Cerebellar cortex (tissue), 1 donor: ENCODE measurements around the gene MLPH.

ENCODE experiments used
- DNase-seq: peaks from one replicate; pipeline ENCODE4 v3.0.0-alpha.2; 2015; ENCODE audit warnings: low spot score

Gene MLPH

DNA sequence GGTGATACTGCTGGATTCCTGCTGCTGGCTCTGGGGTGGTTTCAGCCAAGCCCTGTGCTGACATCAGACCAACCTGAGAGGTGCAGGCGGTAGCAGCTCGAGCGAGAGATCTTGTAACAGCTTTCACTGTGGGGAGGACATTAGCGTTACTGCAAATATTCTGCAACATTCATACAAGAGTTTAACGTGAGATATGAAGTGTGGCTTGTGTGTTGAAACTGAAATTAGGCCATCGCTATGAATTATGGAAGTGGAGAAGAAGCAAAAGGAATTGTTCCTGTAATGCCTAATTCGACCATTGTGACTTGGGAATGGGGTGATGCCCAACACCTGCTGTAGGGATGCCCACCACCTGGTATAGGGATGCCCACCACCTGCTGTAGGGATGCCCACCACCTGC is 6.5 kb upstream of the MLPH start:
- no peak for DNase-seq

DNA sequence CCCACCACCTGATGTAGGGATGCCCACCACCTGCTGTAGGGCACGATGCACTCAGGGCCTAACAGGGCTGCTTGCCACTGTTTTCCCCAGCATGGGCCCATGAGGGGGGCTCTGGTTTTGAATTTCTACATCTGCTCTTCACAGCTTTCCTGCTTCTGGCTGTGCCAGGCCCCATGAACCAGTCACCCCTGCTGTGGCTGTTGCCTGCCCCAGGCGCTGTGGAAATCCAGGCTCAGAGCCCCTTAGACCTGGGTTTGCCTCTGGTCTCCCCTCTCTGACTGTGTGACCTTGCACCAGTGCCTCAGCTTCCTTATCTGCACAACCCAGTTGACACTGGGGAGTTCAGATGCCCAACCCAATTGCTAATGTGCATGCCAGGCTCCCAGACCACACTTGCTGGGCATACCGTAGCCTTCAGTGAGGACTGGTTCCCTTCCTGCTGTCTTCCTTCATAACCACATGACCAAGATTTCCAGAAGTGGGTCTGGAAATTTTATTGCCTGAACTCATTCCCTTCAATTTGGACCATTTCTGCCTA is 6.0 kb upstream of the MLPH start:
- no peak for DNase-seq

DNA sequence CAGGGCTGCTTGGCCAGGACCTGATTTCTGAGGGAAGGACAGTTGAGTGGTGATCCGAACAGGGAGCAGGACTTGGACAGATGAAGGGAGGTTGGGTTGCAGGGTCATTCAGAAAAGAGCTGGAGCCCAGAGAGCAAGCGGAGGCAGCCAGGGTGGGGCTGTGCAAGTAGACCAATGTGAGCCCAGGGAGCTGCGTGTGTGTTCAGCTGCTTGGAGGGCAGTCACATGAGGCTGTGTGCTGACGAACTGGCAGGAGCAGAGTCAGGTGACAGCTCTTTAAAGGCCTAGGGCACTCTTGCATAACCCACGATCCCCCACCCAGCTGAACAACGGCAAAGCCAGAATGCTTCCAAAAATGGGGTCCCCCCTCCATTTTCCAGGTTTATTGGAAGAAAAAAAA is 4.6 kb upstream of the MLPH start:
- DNase-seq = no peak

DNA sequence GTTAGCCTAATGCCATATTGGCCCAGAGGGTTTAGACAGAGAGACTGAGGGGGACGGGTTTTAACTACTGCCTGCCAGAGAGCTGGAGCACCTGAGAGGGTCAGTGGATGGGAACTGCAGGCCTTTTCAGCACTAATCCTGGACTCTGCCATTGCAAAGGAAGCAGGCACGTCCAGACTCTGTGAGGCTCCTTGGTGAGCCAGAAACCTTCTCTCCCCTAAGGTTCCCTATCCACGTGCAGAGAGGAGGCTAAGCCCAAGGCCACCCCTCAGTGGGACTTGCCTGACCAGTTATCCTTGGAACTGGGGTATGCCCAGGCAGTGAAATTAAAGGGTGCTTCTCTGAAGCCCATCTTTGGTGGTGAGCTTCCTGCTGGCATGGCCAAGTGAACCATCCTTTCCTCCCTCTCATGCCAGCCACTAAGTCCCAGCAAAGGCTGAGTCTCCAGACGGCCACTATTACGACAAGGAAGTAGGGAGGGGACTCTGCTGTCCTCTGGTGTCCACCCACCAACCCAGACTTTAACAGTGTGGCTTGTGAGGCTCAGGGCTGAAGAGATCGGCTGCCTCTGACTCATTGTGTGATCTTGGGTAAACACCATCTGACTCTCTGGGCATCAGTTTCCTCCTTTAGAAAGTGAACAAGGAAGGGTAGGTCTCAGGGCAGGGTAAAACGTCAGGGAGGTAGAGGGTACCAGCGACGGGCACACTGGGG is 3.9 kb upstream of the MLPH start:
- no peak for DNase-seq

DNA sequence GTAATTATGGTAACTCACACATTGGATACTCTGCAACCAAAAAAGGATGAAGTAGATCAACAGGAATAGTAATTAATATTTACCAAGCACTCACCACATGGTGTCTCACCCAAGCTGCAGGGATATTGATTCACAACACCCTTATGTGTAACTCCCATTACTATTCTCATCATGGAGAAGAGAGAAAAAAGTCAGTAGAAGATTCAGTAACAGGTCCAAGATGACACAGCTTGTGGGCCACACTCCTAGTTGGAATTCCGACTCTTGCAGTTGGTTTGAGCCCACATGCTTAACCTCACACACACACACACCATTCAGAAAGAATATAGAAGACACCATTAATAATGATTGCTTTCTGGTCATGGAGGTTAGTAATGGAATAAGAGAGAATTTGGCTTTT is 1.7 kb upstream of the MLPH start:
- no peak for DNase-seq

DNA sequence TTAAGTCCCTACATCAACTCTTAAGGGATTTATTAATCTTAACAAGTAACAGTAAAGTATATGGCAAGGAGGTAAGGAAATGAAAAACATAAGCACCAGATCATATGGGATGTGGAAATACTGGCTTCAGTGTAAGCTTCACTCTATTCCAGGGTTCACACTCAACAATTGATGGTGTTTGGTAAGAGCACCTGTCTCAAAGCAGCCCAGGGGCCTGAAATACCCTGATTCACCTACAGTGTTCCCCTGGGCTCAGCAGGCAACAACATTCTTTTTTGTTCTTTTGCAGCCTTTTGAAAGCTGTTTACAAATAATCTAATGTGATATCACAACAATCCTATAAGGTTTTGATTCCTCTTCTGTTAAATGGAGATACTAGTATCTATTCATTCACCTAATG is 1.2 kb upstream of the MLPH start:
- no peak for DNase-seq

DNA sequence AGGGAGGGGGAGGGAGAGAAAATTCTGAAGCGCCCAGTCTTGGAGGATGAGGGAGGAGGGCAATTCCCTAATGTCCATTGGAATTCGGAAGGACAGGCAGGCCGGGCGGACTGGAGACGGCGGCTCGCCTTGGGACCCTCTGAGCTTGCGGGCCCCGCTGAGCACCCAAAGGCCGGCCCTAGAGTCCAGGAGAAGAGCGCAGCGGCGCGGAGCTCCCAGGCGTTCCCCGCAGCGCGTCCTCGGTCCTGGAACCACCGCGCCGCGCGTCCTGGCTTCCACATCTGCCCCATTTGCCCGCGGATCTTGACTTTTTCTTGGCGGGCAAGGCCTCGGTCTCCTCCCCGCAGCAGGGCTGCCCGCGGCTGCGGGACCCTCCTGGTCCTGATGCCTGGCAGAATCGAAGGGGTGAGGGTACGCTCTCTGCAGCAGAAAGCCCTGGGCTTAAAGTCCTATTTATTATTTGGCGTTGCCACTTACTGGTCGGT is 675 bp upstream of the MLPH start:
- DNase-seq = no peak

DNA sequence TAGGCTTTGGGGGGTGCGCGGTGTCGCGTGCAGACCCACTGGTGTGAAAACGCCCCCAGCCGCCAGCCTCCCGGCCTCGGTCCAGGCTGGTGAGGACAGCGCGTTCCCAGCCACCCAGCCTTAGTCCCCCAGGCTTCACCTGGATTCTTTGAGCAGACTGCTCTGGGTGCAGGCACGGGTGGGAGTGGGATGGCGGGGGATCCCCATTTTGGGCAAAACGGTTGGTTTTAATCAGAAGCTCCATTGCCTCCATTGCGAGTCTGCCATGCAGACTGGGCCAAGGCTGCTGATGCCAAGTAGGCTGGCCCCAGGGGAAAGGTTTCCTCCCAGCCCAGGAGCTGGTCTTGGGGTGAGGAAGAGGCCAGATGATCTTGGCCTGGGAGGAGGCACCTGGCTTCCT is 445 bp downstream of the MLPH start:
- no peak for DNase-seq

DNA sequence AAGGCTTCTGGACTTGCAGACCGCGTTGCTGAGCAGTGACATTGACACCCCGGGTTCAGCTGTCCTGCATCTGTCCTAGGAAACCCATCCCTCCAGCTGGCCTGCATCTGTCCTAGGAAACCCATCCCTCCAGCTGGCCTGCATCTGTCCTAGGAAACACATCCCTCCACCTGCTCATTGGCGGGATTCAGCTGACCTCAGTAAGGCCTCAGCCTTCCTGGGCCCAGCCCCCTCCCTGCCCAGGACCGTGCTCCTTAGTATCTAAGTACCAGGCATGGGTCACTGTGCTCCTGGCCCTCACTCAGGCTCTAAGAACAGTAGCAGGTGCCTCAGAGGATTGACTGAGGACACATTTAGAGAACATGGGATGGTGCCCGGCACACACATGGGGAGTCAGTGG is 1.2 kb downstream of the MLPH start:
- no peak for DNase-seq

DNA sequence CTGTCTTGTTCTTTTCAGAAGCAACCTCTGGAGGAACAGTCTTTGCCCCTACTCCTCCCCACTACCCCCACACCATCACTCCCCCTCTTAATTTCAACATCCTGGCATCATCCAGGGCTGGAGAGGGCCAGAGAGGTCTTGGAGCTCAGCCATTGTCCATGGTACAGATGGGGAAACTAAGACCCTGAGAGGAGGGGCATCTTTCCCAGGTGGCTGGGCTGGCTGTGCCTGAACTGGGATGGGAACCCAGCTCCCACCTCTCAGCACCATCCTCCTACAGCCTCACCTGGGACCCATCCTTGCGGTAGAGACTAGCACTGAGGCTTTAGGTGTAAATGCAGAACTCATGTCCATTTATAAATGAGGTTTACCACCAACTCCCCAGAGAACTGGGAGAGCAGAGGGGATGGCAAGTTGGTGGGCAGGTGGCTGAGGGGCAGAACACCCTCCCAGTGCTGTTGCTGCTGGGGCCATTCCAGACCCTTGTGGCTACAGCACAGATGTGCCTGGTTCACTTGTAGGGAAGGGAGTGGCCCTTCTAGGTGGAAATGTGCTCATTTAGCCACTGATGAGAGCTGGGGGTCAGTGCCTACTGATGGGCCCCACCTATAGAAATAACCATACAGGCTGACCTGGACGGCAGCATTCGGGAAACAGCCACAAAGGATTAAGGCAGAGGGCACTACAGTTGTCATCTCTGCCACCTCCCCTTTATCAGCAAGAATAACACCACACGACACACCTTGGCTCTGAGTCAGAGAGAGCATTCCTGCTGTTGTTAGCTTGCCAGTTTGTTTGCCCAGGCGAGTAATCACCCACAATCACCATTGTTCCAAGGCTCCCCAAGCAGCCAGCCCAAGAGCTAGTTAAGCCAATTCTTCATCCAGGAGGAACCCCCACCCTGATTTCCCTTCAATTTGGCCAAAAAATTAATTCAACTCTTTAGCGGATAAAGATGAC is 2.1 kb downstream of the MLPH start:
- no peak for DNase-seq

DNA sequence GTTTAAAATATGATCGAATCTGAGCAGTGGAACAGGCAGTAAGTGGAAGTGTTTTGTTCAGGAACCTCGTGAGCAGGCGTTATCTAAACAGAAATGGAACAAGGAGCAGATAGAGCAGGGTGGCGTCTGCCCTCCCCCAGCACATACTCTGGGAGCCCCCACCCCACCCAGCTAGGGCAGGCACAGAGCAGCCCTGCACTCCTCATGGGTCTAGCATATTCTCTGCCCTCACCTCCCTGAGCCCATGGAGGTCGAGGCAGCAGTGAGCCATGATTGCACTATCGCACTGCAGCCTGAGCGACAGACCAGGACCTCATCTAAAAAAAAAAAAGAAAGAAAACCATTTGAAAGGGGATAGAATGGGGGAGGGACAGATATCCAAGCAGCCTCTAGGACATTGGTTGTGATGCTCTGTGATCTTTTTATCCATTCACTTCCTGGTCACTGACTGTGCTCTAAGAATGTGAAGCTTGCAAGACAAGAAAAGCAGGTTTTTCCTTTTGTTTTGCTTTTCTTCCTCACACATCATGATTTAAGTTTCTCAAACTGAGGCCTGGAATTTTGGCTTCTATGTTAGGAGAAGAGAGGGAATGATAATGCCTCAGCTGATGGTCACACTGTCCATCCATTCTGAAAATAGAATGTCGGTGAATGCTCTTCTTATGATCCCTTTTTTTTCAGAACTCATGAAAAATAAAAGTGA is 3.1 kb downstream of the MLPH start:
- no peak for DNase-seq

DNA sequence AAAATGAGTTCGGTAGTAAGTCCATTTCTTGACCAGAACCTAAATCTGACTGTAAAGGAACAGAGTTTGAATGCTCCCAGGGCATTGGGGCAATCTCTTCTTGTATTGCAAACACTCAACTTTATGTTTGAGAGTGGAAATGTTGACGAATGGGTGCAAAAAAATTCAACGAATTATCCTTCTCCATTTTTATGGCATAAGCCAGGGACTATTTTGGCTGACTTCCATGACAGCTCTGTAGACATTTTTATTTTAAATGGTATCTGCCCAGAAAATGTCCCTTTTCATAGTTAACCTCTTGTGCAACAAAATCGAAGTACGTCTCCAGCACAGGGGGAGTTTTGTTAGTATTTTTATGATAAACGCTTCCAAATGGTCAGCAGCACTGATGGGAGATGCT is 3.7 kb downstream of the MLPH start:
- DNase-seq = no peak

DNA sequence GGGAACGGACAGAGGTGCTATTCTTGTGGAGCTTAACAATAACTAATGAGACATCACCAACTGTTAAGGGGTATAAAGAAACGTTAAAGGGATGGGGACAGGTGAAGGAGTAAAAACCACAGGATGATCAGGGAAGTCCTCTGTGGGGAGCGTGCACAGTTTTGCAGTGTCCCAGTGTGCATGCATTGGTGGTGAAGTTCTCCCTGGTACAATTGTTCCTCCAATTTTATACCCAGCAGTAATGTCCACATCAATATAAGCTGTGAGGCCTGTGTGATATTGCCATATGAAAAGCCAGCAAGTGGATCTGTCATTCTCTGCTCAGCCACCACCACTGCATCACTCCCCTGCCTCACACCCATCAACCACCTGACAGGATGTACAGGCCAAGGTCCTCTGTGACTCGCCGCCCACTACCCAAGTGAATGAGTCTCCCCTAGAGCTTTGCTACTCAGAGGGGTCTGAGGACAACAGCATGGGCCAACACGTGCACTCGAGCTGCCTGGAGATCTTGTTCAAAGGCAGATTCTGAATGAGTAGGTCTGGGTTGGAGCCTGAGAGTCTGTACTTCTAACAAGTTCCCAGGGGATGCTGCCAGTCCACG is 4.6 kb downstream of the MLPH start:
- DNase-seq = no peak

DNA sequence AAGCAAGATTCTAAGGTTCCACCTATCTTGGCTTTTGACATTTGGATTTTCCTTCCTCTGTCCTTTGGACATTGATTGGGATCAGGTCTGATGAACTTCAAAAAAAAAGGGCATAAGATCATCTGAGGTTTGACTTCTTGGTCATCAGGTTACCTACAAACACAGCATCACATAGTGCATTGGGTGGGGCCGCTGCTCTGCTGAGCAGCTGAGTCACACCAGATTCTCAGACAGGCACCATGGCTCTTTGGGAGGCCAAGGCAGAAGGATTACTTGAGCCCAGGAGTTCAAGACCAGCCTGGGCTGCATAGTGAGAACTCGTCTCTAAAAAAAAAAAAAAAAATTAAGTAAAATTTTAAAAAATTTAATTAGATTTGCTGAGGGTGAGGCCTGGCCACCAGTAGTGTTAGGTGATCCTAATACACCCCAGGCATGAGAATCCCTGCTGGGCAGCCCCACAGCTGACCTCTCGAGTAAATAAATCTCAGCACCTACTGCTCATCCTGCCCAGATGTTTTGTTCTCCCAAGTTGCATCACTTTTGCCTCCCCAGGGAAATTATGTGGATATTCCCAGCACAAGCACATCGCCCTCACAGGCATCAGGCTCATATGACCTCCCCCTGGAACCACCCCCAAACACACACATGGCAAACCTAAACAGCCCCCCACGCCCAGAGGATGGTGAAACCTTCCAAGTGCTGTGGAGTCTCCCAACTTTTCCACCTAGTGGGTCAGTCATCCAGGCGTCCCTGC is 5.3 kb downstream of the MLPH start:
- no peak for DNase-seq

DNA sequence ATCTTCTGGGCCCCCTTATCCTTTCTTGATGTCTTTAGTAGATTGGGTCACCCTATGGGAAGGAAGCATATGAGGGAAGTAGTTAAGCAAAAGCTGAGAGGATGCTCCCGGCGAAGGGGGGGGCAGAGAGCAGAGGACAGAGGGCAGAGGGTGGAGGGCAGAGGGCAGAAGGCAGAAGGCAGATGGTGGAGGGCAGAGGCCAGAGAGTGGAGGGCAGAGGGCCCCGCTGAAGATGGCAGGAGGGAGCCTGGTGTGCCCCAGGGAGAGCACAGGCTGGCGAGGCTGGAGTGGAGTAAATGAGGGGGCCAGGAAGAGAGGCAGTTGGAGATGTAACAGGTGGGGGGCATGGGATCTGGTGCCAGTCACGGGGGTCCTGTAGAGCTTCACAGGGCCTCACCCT is 7.0 kb downstream of the MLPH start:
- DNase-seq = no peak

DNA sequence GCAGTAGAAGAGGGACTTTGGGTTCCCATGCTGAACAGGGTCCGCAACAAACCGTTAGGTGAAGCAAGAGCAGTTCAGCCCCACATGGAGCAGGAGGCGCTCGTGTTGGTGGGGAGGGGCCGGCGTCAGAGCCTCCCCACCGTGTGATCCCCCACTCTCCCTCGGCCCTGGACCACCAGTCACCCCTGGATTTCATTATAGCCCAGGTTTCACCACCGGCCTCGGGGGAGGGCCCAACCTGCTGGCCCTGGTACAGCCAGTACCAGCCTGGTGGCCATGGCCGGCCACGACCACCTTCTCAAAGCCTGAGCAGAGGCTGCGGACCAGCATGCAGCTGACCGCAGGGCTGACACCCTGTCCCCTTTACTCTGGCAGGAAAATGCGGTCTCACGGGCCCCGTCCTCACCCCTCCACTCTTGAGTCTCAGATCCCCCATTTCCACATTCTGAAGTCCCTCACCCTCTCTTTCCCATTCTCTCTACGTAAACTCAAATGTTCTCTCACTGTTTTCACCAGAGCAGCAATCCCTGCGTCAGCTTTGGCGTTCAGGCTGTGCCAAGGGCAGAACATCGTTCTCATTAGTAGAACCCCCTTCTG is 8.6 kb downstream of the MLPH start:
- no peak for DNase-seq

DNA sequence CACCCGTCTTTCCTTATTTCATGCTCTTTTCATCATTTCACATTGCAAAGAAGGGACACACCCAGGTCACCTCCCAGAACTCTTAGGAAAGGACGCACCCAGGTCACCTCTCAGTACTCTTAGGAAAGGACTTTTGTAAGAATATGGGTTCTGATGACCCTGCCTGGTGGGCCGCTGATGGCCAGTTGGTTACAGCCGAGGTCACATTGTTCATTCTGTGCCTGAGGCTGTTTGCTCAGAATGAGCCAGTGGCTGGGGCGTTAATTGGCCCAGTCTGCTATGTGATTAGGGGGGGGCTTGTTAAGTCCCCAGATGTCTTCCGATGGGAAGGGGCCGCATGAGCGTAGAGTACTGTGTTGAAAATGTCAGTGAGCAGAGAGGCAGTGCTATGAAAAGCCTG is 9.4 kb downstream of the MLPH start:
- no peak for DNase-seq

DNA sequence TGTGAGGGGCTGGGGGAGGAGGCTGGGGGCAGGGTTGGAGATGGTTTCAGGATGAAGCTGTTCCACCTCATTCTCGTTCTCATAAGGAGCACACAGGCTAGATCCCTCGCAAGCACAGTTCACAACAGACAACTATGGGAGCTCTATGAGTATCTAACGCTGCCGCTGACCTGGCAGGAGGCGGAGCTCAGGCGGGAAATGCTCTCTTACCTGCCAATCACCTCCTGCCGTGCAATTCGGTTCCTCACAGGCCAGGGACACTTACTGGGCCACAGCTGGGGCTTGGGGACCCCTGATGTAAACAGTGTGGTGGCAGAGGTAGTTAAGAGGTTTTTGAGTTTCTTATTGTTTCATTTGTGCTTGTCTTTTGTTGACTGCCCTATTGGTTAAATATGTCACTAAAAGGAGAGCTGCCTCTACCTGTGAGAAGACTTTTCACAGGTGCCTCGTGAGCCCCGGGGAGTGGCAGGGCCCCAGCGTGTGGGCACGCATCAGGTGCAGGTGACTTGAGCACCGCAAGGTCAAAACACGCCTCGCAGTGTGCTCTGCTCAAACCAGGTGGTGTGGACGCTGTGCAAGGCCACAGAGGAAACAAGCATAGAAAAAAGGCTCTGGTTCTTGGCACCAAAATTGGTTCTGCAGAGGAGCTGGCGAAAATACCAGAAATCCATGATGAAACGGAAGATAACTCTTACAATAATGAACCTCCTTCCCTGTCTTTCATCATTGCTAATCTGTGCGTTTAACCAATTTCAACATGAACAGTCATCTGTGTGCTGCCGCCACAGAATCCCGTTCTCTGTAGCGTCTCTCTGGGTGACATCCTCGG is 10.2 kb downstream of the MLPH start:
- DNase-seq = no peak

DNA sequence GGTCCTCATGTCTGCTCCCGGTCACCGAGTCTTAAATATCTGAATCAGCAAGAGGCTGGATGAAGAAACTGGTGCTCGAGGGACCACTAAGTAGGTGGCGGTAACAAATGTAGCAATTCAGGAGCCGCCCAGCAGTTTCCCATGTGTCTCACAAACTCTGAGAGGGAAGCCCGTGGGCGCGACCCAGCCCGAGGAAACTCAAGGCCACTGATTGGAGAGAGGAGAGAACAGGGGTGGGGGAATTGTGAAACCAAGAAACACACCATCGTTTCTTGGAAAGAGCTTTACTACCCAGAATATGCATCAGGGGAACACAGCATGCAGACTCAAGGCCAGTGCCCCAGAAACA is 10.8 kb downstream of the MLPH start:
- no peak for DNase-seq

DNA sequence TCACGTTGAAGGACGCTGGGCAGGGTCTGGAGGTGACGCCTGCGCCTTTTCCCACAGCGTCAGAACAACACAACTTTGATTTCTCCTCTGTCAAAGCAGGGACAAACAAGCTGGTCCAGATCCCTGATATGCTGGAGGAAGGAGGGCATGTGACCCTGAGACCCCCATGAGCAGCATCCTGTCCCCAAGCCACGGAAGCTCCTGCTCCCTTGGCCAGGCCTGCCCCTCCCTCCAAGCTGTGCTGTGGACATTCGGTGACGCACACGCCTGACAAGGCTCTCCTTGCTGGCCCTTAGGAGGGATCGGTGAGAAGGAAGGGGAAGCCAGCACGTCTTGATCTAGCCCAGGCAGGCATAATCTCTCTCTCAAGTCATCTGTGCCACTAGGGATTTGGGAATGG is 11.3 kb downstream of the MLPH start:
- DNase-seq = no peak
